BE2C (cell line): Measurements from ENCODE around the gene MBL2.

ENCODE experiments used
- DNase-seq: peaks from one replicate; pipeline ENCODE4 v3.0.0-alpha.2; 2020
- H3K27me3 ChIP-seq: fragments of 250-450 bp; sonication (Bioruptor Pico); 2 replicates; pipeline ENCODE4 v1.5.1; 2020; ENCODE audit warnings: mild to moderate bottlenecking
- H3K36me3 ChIP-seq: fragments of 250-450 bp; sonication (Bioruptor Pico); 2 replicates; pipeline ENCODE4 v1.5.1; 2020; ENCODE audit warnings: mild to moderate bottlenecking
- H3K4me1 ChIP-seq: fragments of 250-450 bp; sonication (Bioruptor Pico); 2 replicates; pipeline ENCODE4 v1.5.1; 2020
- H3K4me3 ChIP-seq: 2 replicates; pipeline ENCODE4 v1.5.1; 2011; ENCODE audit warnings: low read depth, low read length
- H3K9me3 ChIP-seq: fragments of 250-450 bp; sonication (Bioruptor Pico); 2 replicates; pipeline ENCODE4 v1.5.1; 2020
- CTCF ChIP-seq: IDR thresholded peaks from 2 replicates; pipeline ENCODE4 v1.5.1; 2012; ENCODE audit warnings: mild to moderate bottlenecking, low read depth, low read length

The MBL2 gene

GRCh38 chr10:52750629-52751028 is 22.0 kb downstream of the MBL2 start:
- Histone ChIP-seq H3K27me3 (no peaks in the 10 kb centered on the region), H3K9me3 (no peaks in the 10 kb centered on the region), H3K36me3 (no peaks in the 10 kb centered on the region), H3K4me3 (no peak overlapping the region), H3K4me1 (no peaks in the 10 kb centered on the region)
- no peak for DNase-seq
- TF ChIP-seq CTCF: no peak

- Histone ChIP-seq H3K27me3 (no peaks in the 10 kb centered on the region), H3K4me3 (no peak overlapping the region), H3K4me1 (no peaks in the 10 kb centered on the region), H3K9me3 (no peaks in the 10 kb centered on the region), H3K36me3 (no peaks in the 10 kb centered on the region)
- TF ChIP-seq CTCF: no peak
- DNase-seq: no peak
These were observed 24.9 kb downstream of the MBL2 start for GRCh38 chr10:52747694-52748093.

GRCh38 chr10:52746169-52746568 is 26.4 kb downstream of the MBL2 start:
- no peak for TF ChIP-seq CTCF
- Histone ChIP-seq H3K9me3 (no peaks in the 10 kb centered on the region), H3K4me3 (no peak overlapping the region), H3K36me3 (no peaks in the 10 kb centered on the region), H3K4me1 (no peaks in the 10 kb centered on the region), H3K27me3 (no peaks in the 10 kb centered on the region)
- DNase-seq: no peak

- Histone ChIP-seq H3K36me3 (no peaks in the 10 kb centered on the region), H3K27me3 (no peaks in the 10 kb centered on the region), H3K4me1 (no peaks in the 10 kb centered on the region), H3K4me3 (no peak overlapping the region), H3K9me3 (no peaks in the 10 kb centered on the region)
- no peak for DNase-seq
- no peak for TF ChIP-seq CTCF
These were observed 28.4 kb downstream of the MBL2 start for GRCh38 chr10:52744057-52744805.

GRCh38 chr10:52742731-52743130 is 29.9 kb downstream of the MBL2 start:
- H3K9me3 ChIP-seq: no peaks in the 10 kb centered on the region
- no peak for DNase-seq
- no peak overlapping the region for H3K4me3 ChIP-seq
- TF ChIP-seq CTCF: no peak
- no peaks in the 10 kb centered on the region for H3K27me3 ChIP-seq
- H3K4me1 ChIP-seq: no peaks in the 10 kb centered on the region
- H3K36me3 ChIP-seq: no peaks in the 10 kb centered on the region

GRCh38 chr10:52741851-52742250 is 30.7 kb downstream of the MBL2 start:
- no peak overlapping the region for H3K4me3 ChIP-seq

More at GRCh38 chr10:52741851-52742250, 30.7 kb downstream of the MBL2 start:
- no peaks in the 10 kb centered on the region for H3K9me3 ChIP-seq
- H3K36me3 ChIP-seq: no peaks in the 10 kb centered on the region
- no peak for DNase-seq
- H3K4me1 ChIP-seq: no peaks in the 10 kb centered on the region
- TF ChIP-seq CTCF: no peak
- no peaks in the 10 kb centered on the region for H3K27me3 ChIP-seq
